Neural progenitor cell (in vitro differentiated cells): ENCODE data around the gene KCNQ1. TPM values are rescaled to one million over a fixed set of nuclear protein-coding genes. Genes with fewer than 3 reads are reported as not detected.

Experiments used
- DNase-seq: peaks from one replicate; pipeline ENCODE4 v3.0.0-alpha.2; 2016; ENCODE audit warnings: low spot score
- H2AFZ ChIP-seq: fragments of 200-600 bp; sonication (generic); replicated peaks from 2 replicates; pipeline ENCODE4 v1.6.1; 2016; ENCODE audit warnings: antibody characterized with exemption
- H3F3A ChIP-seq: fragments of 200-600 bp; sonication (generic); 2 replicates; pipeline ENCODE4 v1.6.1; 2016; ENCODE audit warnings: antibody characterized with exemption, low read depth
- H3K27ac ChIP-seq: fragments of 200-600 bp; sonication (generic); 2 replicates; pipeline ENCODE4 v1.5.1; 2016; ENCODE audit warnings: mild to moderate bottlenecking
- H3K27me3 ChIP-seq: fragments of 200-600 bp; sonication (generic); 2 replicates; pipeline ENCODE4 v1.6.1; 2016; ENCODE audit warnings: mild to moderate bottlenecking, moderate library complexity
- H3K36me3 ChIP-seq: fragments of 200-600 bp; sonication (generic); 2 replicates; pipeline ENCODE4 v1.5.1; 2016
- H3K4me1 ChIP-seq: fragments of 200-600 bp; sonication (generic); 2 replicates; pipeline ENCODE4 v1.6.1; 2016; ENCODE audit warnings: mixed run types
- H3K4me2 ChIP-seq: fragments of 200-600 bp; sonication (generic); 2 replicates; pipeline ENCODE4 v1.6.1; 2016
- H3K4me3 ChIP-seq: fragments of 200-600 bp; sonication (generic); 2 replicates; pipeline ENCODE4 v1.5.1; 2016
- H3K79me2 ChIP-seq: fragments of 200-600 bp; sonication (generic); 2 replicates; pipeline ENCODE4 v1.6.1; 2016; ENCODE audit warnings: low read depth
- H3K9ac ChIP-seq: fragments of 200-600 bp; sonication (generic); 2 replicates; pipeline ENCODE4 v1.6.1; 2016
- H3K9me3 ChIP-seq: fragments of 200-600 bp; sonication (generic); 2 replicates; pipeline ENCODE4 v1.5.1; 2016; ENCODE audit warnings: low read depth
- H4K20me1 ChIP-seq: fragments of 200-600 bp; sonication (generic); 2 replicates; pipeline ENCODE4 v1.6.1; 2016; ENCODE audit warnings: low read depth
- H3K27ac Mint-ChIP-seq: 3 replicates; pipeline ENCODE4 v1.8.0; 2021; ENCODE audit warnings: mixed read lengths
- H3K27me3 Mint-ChIP-seq: 2 replicates; pipeline ENCODE4 v1.8.0; 2022; ENCODE audit warnings: low read depth, mild to moderate bottlenecking, inconsistent platforms, moderate library complexity, mixed read lengths; ENCODE audit not compliant: insufficient read depth
- H3K36me3 Mint-ChIP-seq: 3 replicates; pipeline ENCODE4 v1.8.0; 2021; ENCODE audit warnings: mixed read lengths
- H3K4me1 Mint-ChIP-seq: 3 replicates; pipeline ENCODE4 v1.8.0; 2021; ENCODE audit warnings: mixed read lengths
- H3K4me3 Mint-ChIP-seq: 3 replicates; pipeline ENCODE4 v1.8.0; 2021; ENCODE audit warnings: mild to moderate bottlenecking, moderate library complexity, mixed read lengths
- H3K9me3 Mint-ChIP-seq: 3 replicates; pipeline ENCODE4 v1.8.0; 2020; ENCODE audit warnings: mixed read lengths
- CTCF ChIP-seq: fragments of 200-600 bp; sonication (generic); IDR thresholded peaks from 2 replicates; pipeline ENCODE4 v1.5.1; 2017; ENCODE audit warnings: antibody characterized with exemption, mild to moderate bottlenecking
- EZH2 ChIP-seq: fragments of 200-600 bp; sonication (generic); IDR thresholded peaks from 2 replicates; pipeline ENCODE4 v1.6.1; 2017; ENCODE audit warnings: antibody characterized with exemption, mild to moderate bottlenecking, moderate library complexity
- EZH2phosphoT487 ChIP-seq: fragments of 200-600 bp; sonication (generic); IDR thresholded peaks from 2 replicates; pipeline ENCODE4 v1.6.1; 2017; ENCODE audit warnings: antibody characterized with exemption
- total RNA-seq: library from RNA; depleted of rRNA; stranded (reverse); fragments of >200 nt; gene quantifications from 2 replicates; pipeline ENCODE4 v1.2.3, GENCODE V29; 2015; ENCODE audit warnings: low replicate concordance

KCNQ1 gene
- total RNA-seq, 1 donor from 2014 or later = 0.11 TPM

- no peak overlapping the region for H3K9ac ChIP-seq
- DNase-seq = no peak
- no peaks in the 10 kb centered on the region for H4K20me1 ChIP-seq
- H3K9me3 Mint-ChIP-seq = peaks cover 12% of the 10 kb centered on the region
- no peaks in the 10 kb centered on the region for H3K79me2 ChIP-seq
- H3F3A ChIP-seq = no peaks in the 10 kb centered on the region
- peaks cover 6% of the 10 kb centered on the region for H3K27me3 Mint-ChIP-seq
- peaks cover 4% of the 10 kb centered on the region for H3K4me1 ChIP-seq
- H3K9me3 ChIP-seq = no peaks in the 10 kb centered on the region
- peaks cover 23% of the 10 kb centered on the region for H3K4me1 Mint-ChIP-seq
- no peak overlapping the region for H3K4me3 Mint-ChIP-seq
- no peaks in the 10 kb centered on the region for H3K36me3 ChIP-seq
- H3K27me3 ChIP-seq = no peaks in the 10 kb centered on the region
- no peaks in the 10 kb centered on the region for H3K36me3 Mint-ChIP-seq
- H2AFZ ChIP-seq = no peak overlapping the region
- no peak overlapping the region for H3K27ac Mint-ChIP-seq
- H3K27ac ChIP-seq = no peak overlapping the region
- H3K4me2 ChIP-seq = no peak overlapping the region
- TF ChIP-seq CTCF = no peak
- no peak for TF ChIP-seq EZH2phosphoT487
- no peak for TF ChIP-seq EZH2
- H3K4me3 ChIP-seq = no peak overlapping the region
Measured at GRCh38 chr11:2782769-2783168, 338.0 kb downstream of the KCNQ1 start.

GRCh38 chr11:2783536-2784082, 338.8 kb downstream of the KCNQ1 start:
- Histone ChIP-seq H3K9me3 (no peaks in the 10 kb centered on the region), H3F3A (no peaks in the 10 kb centered on the region)
- no peaks in the 10 kb centered on the region for H3K36me3 Mint-ChIP-seq

GRCh38 chr11:2787816-2788167, 343.0 kb downstream of the KCNQ1 start:
- Histone ChIP-seq H2AFZ (no peak overlapping the region), H3K4me2 (no peak overlapping the region), H3F3A (no peaks in the 10 kb centered on the region), H3K9ac (no peak overlapping the region), H3K79me2 (no peaks in the 10 kb centered on the region), H3K27ac (no peak overlapping the region), H4K20me1 (no peaks in the 10 kb centered on the region), H3K27me3 (peaks cover 33% of the 10 kb centered on the region), H3K36me3 (no peaks in the 10 kb centered on the region), H3K9me3 (no peaks in the 10 kb centered on the region), H3K4me3 (no peak overlapping the region), H3K4me1 (peaks cover 14% of the 10 kb centered on the region)
- Mint-ChIP-seq H3K4me3 (no peak overlapping the region), H3K9me3 (peaks cover 12% of the 10 kb centered on the region), H3K27ac (no peak overlapping the region), H3K4me1 (peaks cover 17% of the 10 kb centered on the region), H3K27me3 (no peaks in the 10 kb centered on the region), H3K36me3 (no peaks in the 10 kb centered on the region)
- TF ChIP-seq EZH2phosphoT487 (no peak), EZH2 (no peak), CTCF (no peak)
- no peak for DNase-seq

More at GRCh38 chr11:2783536-2784082, 338.8 kb downstream of the KCNQ1 start:
- Histone ChIP-seq H3K27ac (no peak overlapping the region), H4K20me1 (no peaks in the 10 kb centered on the region), H3K79me2 (no peaks in the 10 kb centered on the region), H3K9ac (no peak overlapping the region), H3K36me3 (no peaks in the 10 kb centered on the region), H3K4me3 (no peak overlapping the region), H3K27me3 (no peaks in the 10 kb centered on the region), H2AFZ (no peak overlapping the region), H3K4me2 (no peak overlapping the region), H3K4me1 (peaks cover 11% of the 10 kb centered on the region)
- H3K4me3 Mint-ChIP-seq = no peak overlapping the region
- TF ChIP-seq EZH2phosphoT487 (no peak), CTCF (no peak), EZH2 (no peak)
- peaks cover 24% of the 10 kb centered on the region for H3K4me1 Mint-ChIP-seq
- DNase-seq = no peak
- H3K27ac Mint-ChIP-seq = no peak overlapping the region
- H3K27me3 Mint-ChIP-seq = peaks cover 6% of the 10 kb centered on the region
- peaks cover 12% of the 10 kb centered on the region for H3K9me3 Mint-ChIP-seq
